ENCODE data around the gene SNRNP70.
"Not testable (repeated sequence)": the region's sequence is repeated elsewhere in the genome, so short reads cannot be mapped to it uniquely, and the experiment has no call there.

SNRNP70 gene

GRCh38 chr19:49121841-49122240 is 36.6 kb downstream of the SNRNP70 start:
- ATAC-seq, result not testable (repeated sequence)

- not testable (repeated sequence) for ATAC-seq
Observed at GRCh38 chr19:49123285-49123684, 38.0 kb downstream of the SNRNP70 start.

- ATAC-seq, result no peak
Observed at GRCh38 chr19:49125025-49125731, 39.9 kb downstream of the SNRNP70 start.

DNA sequence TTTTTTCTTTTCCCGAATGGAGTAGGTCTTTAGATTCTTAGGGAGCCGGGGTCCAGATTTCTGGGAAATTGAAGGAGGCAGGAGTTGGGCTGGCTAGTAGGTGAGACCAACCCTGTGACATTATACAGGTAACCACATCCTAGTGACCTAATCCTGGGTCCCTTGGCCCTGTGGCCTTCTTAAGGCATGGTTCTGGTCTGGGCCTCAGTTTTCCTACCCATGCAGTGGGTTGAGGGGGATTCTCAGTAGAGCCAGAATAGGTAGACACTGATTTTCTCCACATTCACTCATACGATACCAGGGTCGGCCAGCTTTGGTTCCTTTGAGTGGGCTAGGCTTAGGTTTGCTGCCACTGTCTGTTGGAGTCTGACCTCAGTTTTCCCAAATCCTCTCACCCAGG is 41.3 kb downstream of the SNRNP70 start:
- ATAC-seq, result no peak

DNA sequence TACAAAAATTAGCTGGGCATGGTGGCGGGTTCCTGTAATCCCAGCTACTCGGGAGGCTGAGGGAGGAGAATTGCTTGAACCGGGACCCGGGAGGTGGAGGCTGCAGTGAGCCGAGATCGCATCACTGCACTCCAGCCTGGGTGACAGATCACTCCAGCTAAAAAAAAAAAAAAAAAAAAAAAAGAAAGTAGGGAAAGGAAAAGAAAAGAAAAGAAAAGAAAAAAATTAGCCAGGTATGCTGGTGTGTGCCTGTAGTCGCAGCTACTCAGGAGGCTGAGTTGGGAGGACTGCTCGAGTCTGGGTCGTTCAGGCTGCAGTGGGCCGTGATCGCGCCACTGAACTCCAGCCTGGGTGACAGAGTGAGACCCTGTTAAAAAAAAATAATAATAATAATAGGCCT is 42.0 kb downstream of the SNRNP70 start:
- ATAC-seq, result not testable (repeated sequence)

- peak; percentile 92 to 95 for ATAC-seq
Observed at GRCh38 chr19:49127674-49128544, 42.7 kb downstream of the SNRNP70 start.

DNA sequence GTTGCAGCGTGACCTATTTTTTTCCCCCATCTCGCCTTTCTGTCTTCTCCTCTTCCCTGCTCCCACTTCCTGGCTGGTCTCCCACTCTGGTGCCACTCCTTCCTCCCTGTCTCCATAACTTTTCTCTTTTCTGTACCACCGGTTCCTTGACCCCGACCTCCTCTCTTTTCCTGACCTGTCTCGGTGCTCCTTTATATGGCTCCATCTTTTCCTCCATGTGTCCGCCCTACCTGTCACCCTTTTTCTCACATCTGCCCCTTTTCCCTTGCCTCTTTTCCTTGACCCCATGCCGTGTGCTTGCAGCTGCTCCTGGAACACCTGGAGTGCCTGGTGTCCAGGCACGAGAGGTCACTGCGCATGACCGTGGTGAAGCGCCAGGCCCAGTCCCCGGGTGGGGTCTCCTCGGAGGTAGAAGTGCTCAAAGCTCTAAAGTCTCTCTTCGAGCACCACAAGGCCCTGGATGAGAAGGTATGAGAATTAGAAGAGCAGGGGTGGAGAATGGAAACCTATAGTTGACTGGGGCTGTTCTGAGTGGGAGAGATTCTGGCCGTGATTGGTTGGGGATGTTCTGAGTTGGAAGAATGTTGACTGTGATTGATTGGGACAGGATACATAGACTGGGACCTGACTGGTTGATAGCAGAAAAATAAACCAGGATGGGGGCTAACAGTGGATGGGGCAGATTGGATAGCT is 43.4 kb downstream of the SNRNP70 start:
- no peak for ATAC-seq

- ATAC-seq, result no peak
Observed at GRCh38 chr19:49129238-49129583, 44.0 kb downstream of the SNRNP70 start.

DNA sequence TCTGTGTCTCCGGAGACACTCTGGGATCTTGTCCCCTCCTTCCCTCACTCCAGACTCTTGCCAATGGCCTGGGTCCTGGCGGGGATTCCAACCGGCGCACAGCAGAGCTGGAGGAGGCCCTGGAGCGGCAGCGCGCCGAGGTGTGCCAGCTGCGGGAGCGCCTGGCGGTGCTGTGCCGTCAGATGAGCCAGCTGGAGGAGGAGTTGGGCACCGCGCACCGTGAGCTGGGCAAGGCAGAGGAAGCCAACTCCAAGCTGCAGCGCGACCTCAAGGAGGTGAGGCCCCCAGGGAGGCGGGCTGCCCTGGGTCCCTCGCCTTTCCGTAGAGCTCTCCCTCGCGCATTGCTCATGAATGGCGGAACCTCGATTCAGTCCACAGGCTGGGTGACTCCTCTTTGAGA is 45.1 kb downstream of the SNRNP70 start:
- no peak for ATAC-seq

GRCh38 chr19:49132974-49133609 is 47.8 kb downstream of the SNRNP70 start:
- no peak for ATAC-seq

DNA sequence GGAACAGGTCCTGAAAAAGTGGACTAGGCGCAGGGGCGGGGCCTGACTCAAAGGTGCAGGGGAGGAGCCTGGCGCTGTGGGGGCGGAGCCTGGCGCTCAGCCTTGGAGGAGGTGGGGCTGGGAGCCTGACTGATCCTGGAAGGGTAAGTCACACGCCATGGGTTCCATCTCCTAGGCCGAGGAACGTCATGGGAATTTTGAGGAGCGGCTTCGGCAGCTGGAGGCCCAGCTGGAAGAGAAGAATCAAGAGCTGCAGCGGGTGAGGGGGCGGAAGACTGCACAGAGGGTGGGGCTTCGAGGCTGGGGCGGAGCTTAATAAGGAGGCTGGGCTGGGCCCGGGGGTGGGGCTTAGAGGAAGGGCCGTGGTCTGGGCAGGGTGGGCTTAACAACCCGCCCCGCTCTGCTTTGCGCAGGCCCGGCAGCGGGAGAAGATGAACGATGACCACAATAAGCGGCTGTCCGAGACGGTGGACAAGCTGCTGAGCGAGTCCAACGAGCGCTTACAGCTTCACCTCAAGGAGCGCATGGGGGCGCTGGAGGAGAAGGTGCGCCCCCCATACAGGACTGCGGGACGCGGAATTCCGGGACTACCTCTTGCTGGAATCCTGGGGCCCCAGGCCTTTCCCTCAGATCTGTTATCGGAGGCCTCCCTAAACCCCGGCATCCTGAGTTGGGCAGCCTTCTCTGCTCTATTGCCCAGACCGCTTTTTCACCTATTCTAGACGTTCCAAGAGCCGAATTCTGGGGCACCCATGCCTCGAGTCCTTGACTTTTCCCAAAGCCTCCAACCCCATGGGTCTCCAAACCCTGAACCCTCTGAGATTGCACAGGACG is 48.6 kb downstream of the SNRNP70 start:
- peak; percentile 59 to 65 for ATAC-seq

GRCh38 chr19:49135686-49136085 is 50.4 kb downstream of the SNRNP70 start:
- no peak for ATAC-seq

DNA sequence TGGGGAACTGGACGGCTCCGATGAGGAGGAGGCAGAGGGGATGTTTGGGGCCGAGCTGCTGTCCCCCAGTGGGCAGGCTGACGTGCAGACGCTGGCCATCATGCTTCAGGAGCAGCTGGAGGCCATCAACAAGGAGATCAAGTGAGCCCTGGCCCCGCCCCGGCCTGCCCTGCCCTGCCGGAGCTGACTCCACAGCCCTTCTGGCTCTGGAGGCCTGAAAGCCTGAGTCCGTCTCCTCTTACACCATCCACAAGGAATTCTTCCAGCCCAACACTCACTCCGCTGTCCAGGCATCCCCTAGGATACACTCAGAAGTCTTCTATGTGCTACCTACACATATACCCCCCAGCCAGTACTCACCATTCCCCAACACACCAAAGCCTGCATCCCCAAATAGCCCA is 51.5 kb downstream of the SNRNP70 start:
- ATAC-seq, result no peak

- no peak for ATAC-seq
Observed at GRCh38 chr19:49140951-49141350, 55.7 kb downstream of the SNRNP70 start.

DNA sequence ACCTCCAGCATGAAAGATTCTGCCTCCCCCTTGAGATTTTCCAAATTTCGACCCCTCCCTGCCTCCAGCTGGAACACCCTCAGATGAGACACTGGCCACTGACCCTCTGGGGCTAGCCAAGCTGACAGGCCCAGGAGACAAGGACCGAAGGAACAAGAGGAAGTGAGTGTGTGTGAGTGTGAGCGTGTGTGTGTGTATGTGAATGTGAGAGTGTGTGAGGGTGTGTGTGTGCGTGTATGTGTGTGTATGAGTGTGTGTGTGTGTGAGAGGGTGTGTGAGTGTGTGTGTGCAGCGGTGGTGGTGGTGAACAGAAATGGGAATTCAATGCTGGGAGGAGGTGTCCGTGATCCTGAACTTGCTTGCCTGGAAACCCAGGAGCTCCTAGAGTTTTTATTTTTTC is 56.1 kb downstream of the SNRNP70 start:
- ATAC-seq, result no peak

DNA sequence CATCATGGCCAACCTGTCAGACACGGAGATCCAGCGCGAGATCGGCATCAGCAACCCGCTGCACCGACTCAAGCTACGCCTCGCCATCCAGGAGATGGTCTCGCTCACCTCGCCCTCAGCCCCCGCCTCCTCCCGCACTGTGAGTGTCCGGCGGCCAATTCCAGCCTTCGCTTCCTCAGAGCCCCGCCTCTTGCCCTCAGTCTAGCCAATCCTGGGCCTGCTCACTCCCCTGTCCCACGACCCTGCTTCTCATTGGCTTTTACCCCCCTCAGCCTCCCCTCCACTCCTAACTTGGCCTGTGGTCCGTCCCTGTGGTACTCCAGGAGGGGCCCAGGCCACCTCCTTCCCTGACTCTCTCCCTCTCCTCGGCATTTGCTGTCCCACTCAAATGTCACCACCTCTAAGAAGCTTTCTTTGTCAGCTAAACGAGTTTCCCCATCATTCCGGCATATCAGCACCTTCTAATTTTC is 57.6 kb downstream of the SNRNP70 start:
- ATAC-seq, result peak; percentile 91 to 92

- peak; percentile 47 to 53 for ATAC-seq
Observed at GRCh38 chr19:49145573-49146407, 60.5 kb downstream of the SNRNP70 start.

DNA sequence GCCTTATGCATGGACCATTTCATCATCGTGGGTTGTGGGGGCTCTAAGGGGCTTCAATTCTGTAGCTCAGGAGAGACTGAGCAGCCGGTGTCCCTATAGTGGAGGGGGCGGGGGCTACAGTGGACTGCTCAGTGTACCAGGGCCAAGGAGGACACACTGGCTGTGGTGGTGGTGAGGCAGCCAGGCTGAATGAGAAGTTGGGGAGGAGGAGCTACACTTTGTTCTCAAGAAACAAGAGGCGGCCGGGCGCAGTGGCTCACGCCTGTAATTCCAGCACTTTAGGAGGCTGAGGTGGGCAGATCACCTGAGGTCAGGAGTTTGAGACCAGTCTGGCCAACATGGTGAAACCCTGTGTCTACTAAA is 61.1 kb downstream of the SNRNP70 start:
- not testable (repeated sequence) for ATAC-seq

- no peak for ATAC-seq
Observed at GRCh38 chr19:49148044-49148682, 62.9 kb downstream of the SNRNP70 start.
